HG02588 (cell line): ENCODE data around the gene KCNMA1.

Source experiments
- ATAC-seq: cut with Tn5 transposase; IDR thresholded peaks from one replicate; pipeline ENCODE4 v1.9.1; 2021; ENCODE audit warnings: mild to moderate bottlenecking, moderate library complexity; ENCODE audit not compliant: unreplicated experiment

KCNMA1 gene

GRCh38 chr10:77176232-77176631, 461.4 kb downstream of the KCNMA1 start:
- ATAC-seq, result no peak

- ATAC-seq, result no peak
Measured at GRCh38 chr10:77175631-77176222, 461.9 kb downstream of the KCNMA1 start.

GRCh38 chr10:77173615-77174461, 463.8 kb downstream of the KCNMA1 start:
- ATAC-seq, result peak; percentile 68

GRCh38 chr10:77172086-77172485, 465.5 kb downstream of the KCNMA1 start:
- no peak for ATAC-seq

- no peak for ATAC-seq
Measured at GRCh38 chr10:77168861-77169260, 468.7 kb downstream of the KCNMA1 start.

- no peak for ATAC-seq
Measured at GRCh38 chr10:77168161-77168560, 469.4 kb downstream of the KCNMA1 start.

GRCh38 chr10:77165445-77166208, 472.0 kb downstream of the KCNMA1 start:
- ATAC-seq, result no peak

- no peak for ATAC-seq
Measured at GRCh38 chr10:77164616-77165311, 472.8 kb downstream of the KCNMA1 start.

GRCh38 chr10:77163670-77164348, 473.8 kb downstream of the KCNMA1 start:
- ATAC-seq, result no peak

- no peak for ATAC-seq
Measured at GRCh38 chr10:77162697-77163096, 474.9 kb downstream of the KCNMA1 start.

GRCh38 chr10:77160679-77161078, 476.9 kb downstream of the KCNMA1 start:
- ATAC-seq, result no peak

- no peak for ATAC-seq
Measured at GRCh38 chr10:77159538-77160110, 478.0 kb downstream of the KCNMA1 start.

GRCh38 chr10:77158666-77159065, 478.9 kb downstream of the KCNMA1 start:
- no peak for ATAC-seq

- no peak for ATAC-seq
Measured at GRCh38 chr10:77157248-77158019, 480.2 kb downstream of the KCNMA1 start.

- no peak for ATAC-seq
Measured at GRCh38 chr10:77156406-77156879, 481.2 kb downstream of the KCNMA1 start.

- no peak for ATAC-seq
Measured at GRCh38 chr10:77152256-77152655, 485.4 kb downstream of the KCNMA1 start.

GRCh38 chr10:77151408-77151807, 486.2 kb downstream of the KCNMA1 start:
- no peak for ATAC-seq

- no peak for ATAC-seq
Measured at GRCh38 chr10:77149706-77150105, 487.9 kb downstream of the KCNMA1 start.

- no peak for ATAC-seq
Measured at GRCh38 chr10:77149001-77149400, 488.6 kb downstream of the KCNMA1 start.
